GM10847 (cell line): Measurements from ENCODE around the gene AUTS2.

Experiments
- POLR2A ChIP-seq: IDR thresholded peaks from 2 replicates; pipeline ENCODE4 v1.6.1; 2011; ENCODE audit not compliant: insufficient read length; ENCODE audit errors: extremely low read depth

Gene AUTS2

GRCh38 chr7:69630292-69630691 lies 32.0 kb downstream of the AUTS2 start:
- no peak for TF ChIP-seq POLR2A

DNA sequence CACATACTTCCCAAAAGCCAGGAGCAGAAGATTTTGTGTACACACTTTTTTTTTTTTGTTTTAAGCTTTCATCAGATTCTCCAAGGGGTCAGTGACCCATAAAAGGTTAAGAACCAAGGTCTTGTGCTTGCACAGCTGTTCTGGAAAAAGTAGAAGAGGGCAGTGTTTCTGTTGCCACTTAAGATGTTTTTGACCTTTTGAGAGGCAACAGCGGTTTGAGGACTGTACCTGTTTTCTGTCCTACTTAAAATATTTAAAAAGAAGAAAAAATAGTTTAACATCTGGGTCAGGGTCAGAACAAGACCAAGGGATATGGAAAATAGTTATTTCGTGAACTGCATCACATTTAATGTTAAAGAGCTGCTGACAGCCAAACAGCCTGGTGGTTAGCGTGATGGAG lies 32.9 kb downstream of the AUTS2 start:
- no peak for TF ChIP-seq POLR2A

- no peak for TF ChIP-seq POLR2A
These were observed 34.0 kb downstream of the AUTS2 start for GRCh38 chr7:69632280-69632679.

DNA sequence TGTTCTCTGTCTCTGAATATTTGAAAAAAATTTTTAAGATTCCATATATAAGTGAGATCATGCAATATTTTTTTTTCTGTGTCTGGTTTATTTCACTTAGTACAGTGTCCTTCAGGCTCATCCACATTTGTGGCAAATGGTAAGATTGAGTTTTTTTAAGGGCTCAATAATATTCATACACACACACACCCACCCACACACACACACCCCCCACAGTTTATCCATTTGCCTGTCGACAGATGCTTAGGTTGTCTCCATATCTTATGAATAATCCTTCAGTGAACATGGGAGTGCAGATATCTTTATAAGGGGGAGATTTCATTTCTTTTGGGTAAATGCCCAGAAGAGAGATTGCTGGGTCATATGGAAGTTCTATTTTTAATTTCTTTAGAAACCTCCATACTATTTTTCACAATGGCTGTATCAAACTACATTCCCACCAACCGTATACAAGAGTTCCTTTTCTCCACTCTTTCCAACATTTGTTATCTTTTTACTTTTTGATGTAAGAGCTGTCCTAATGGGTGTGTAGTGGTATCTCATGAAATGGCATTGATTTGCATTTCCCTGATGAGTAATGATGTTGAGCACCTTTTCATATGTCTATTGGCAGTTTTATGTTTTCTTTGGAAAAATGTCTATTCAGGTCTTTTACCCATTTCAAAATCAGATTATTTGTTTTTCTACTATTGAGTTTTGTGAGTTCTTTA lies 35.0 kb downstream of the AUTS2 start:
- no peak for TF ChIP-seq POLR2A

GRCh38 chr7:69635555-69636185 lies 37.4 kb downstream of the AUTS2 start:
- TF ChIP-seq POLR2A: no peak

- TF ChIP-seq POLR2A: no peak
These were observed 40.4 kb downstream of the AUTS2 start for GRCh38 chr7:69638674-69639073.

- no peak for TF ChIP-seq POLR2A
These were observed 41.9 kb downstream of the AUTS2 start for GRCh38 chr7:69640216-69640615.

DNA sequence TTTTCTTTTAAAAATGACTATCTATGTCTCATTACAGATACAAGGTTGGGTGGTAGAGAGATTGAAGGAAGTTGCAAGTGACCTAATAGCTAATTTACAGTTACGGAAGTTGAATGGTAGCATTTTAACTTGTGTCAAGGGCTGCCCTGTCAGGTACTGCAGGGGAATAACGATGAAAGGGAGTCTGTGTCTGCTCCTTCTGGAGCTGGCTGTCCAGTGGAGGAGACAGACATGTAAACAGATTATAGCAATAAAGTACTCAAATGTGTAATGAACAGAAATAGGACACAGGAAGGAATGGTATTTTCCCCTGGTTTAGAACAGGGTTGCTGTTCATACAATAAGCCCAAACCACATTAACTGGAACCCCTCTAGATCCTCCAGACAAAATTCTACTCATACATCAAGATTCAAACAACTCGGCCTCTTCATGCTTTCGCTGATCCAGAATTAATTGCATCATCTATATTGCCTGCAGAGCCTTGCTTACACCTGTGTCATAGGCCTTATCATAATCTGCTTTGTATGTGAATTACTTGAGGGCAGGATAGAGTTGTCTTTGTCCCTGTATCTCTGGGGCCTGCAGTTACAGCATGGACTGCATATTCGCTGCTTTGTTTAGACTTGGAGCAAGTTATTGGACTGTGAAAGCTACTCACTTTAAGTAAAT lies 42.8 kb downstream of the AUTS2 start:
- TF ChIP-seq POLR2A: no peak

DNA sequence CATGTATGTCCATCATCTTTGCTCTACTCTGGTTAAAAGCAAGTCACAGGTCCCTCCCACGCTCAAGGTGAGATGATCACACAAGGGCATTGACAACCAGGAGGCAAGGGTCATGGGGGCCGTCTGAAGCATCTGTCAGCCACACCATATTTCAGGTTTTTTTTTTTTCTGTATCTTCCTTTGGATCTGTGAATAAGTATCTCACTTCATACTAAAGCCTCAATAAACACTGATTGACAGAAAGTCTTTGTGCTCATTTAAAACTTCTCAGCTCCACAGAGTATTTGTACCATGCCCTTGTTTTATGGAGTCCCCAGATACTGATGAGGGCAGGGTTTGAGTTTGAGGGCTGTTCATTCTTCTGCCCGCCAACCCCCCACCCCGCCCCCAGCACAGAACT lies 45.0 kb downstream of the AUTS2 start:
- no peak for TF ChIP-seq POLR2A

- no peak for TF ChIP-seq POLR2A
These were observed 45.6 kb downstream of the AUTS2 start for GRCh38 chr7:69643708-69644445.

DNA sequence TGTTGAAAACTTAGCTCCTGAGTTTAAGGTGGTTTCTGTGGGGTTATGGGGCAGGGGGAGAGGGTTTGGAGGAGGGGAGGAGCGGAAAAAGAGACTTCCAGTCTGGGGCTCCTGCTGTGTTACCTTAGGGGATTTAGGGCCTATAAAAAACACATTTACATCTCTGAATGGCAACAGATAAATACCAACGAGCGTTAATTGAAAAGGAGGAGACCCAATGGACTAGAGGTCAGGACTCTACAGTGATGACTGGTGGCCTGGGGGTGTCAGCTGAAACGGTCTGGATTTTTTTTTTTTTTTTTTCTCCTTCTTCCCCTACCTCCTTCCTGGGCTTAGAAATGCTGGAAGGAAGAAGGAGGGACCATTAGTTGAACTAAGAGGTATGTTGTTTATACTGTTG lies 47.4 kb downstream of the AUTS2 start:
- TF ChIP-seq POLR2A: no peak

DNA sequence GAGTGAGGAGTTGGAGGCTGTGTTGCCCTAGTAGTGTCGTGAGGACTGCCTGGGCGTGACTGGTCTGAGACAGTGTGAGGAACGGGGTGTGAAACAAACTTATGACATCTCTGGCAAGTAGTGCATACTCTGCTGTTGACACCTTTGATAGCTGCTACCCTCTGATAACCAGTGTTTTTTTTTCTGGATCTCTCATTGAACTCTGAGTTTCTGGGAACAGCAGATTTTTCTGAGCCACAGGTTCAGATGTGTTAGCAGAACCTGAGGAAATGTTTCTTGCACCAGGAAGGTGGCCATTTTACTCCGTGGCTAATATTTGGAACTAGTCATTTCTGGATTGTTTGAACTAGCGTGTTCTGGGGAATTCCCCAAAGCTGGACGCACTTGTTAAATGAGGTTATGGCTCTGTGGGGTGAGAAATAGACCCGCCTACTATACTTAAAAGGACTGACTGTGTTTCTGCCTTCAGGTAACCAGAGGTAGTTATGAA lies 52.9 kb downstream of the AUTS2 start:
- TF ChIP-seq POLR2A: no peak

DNA sequence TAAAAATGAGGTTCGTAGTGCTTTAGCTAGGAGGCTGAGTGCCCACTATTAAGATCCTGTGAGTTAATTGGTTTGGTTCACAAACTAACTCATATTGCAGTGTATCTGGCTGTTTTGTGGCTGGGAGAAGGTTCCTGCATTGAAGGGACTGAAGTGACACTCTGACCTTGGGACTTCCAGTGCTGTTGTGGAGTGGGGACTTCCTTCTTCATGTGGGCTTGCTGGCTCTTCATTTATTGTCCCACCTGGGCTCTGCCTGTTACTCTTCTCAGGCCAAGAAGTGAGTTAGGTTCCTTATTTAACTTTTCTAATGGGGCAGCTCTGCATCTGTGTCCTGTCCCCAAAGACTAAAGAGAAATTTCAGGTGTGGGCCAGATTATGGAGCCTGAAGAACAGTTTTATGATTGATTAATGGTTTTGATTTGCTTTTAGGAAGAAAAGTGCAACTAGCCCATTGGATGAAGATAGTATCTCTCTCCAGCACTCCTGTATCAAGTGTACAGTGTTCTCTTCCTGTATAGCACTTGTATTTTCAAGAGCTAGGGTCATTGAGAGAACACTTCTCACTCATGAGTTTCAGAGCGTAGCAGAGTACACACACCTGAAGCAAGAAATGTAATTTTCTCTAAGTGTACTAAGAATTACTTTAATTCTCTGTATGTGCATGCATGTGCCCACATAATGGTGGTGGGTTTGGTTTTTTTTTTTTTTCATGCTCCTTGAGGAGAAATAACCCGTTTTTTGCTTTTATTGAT lies 54.8 kb downstream of the AUTS2 start:
- TF ChIP-seq POLR2A: no peak

DNA sequence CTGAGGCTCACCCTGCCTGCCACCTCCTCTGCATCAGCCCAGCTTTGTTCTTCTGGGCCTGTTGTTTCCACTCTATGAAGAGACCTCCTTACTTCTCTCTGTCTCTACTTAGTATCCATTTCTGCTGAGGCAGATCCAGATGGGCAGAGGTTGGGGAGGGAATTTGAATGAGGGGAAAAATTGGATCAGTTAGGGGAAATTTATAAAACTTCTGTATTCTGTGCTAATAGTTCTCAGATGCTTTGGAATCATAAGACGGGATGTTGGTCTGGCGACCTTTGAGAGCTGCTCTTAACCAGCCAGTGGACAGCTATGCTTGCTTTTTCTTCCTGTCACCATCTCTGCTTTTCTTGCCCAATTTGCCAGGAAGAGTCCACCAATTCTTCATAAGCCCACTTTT lies 55.5 kb downstream of the AUTS2 start:
- no peak for TF ChIP-seq POLR2A

DNA sequence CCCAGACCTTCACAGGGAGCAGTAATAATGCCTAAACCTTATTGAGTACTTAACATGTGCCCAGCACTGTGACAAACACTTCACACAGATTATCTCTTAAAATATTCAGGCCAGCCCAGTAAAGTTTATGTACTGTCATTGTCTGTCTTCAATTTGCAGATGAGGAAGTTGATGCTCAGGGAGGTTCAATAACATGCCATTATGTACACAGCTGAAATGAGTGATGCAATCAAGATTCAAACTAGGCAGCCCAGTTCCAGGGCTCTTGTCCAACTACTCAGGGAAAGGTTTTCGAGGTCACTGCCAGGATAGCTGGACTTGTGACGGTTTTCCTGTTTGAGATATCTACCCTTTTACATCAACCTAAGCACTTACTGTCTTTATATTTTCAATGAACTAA lies 56.1 kb downstream of the AUTS2 start:
- no peak for TF ChIP-seq POLR2A
